OCI-M1 (cell line): ENCODE data around the gene MUSTN1.

Experiments
- DNase-seq: peaks from one replicate; lab custom pipeline; 2025; lab: John Stamatoyannopoulos, UW

MUSTN1 gene

GRCh38 chr3:52784021-52784621, 50.7 kb downstream of the MUSTN1 start:
- no peak for DNase-seq

DNA sequence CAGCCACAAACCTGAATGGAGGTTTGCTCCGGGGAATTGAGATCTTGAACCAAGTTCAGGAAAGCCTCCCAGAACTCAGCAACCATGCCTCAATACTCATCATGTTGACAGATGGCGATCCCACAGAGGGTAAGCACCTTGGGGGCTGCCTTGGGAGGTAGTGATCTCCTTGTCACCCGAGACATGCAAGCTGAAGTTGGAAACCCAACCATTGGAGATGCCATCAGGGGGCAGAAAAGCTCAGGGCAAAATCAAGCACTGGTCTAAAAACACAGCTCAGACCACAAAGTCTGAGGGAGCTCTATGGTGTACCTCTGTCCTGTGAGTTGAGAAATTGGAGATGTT, 51.6 kb downstream of the MUSTN1 start:
- DNase-seq: no peak
